HL-60 (cell line): ENCODE measurements around the gene PAXIP1.

ENCODE experiments used
- CTCF ChIP-seq: IDR thresholded peaks from one replicate; pipeline ENCODE4 v1.5.1; 2011; ENCODE audit warnings: low read length, control low read depth, inconsistent platforms; ENCODE audit not compliant: insufficient read depth
- POLR2AphosphoS5 ChIP-seq: IDR thresholded peaks from 2 replicates; pipeline ENCODE4 v1.6.1; 2012; ENCODE audit warnings: low read depth

GRCh38 chr7:154905615-154906014 lies 97.3 kb downstream of the PAXIP1 start:
- TF ChIP-seq CTCF (no peak), POLR2AphosphoS5 (no peak)
